LNCaP clone FGC (cell line): Measurements from ENCODE around the gene RALGPS1.

ENCODE experiments used
- DNase-seq: peaks from one replicate; pipeline ENCODE4 v3.0.0-alpha.2; 2011; ENCODE audit warnings: low read depth
- H3K4me3 ChIP-seq: 2 replicates; pipeline ENCODE4 v1.5.1; 2011; ENCODE audit warnings: mild to moderate bottlenecking, low read depth, low read length, control low read depth
- TF ChIP-seq, protein P1 (sequence below): IDR thresholded peaks from 2 replicates; pipeline ENCODE4 v1.5.1; 2012; ENCODE audit warnings: mild to moderate bottlenecking; ENCODE audit not compliant: control insufficient read depth, insufficient read depth; ENCODE audit errors: extremely low read depth

RALGPS1 gene

DNA sequence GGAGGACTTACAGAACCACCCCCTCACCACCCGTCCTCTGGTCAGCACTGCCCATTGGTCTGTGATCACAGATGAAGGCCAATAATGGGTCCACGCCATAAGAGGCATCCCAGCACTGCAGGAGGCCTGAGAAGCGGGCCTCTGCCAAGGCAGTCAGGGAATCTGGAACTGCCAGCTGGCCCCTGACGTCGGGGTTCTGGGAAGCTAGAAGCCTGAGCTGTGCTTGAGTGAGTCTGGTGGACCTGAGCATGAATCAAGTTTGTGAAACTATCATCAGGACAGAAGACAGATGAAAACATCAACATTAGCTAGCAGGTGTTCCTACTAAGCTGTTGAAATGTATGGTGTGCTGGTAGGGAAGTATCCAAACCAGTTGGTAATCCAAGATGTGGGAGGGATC lies 200.0 kb downstream of the RALGPS1 start:
- DNase-seq = no peak
- TF ChIP-seq, protein P1, sequence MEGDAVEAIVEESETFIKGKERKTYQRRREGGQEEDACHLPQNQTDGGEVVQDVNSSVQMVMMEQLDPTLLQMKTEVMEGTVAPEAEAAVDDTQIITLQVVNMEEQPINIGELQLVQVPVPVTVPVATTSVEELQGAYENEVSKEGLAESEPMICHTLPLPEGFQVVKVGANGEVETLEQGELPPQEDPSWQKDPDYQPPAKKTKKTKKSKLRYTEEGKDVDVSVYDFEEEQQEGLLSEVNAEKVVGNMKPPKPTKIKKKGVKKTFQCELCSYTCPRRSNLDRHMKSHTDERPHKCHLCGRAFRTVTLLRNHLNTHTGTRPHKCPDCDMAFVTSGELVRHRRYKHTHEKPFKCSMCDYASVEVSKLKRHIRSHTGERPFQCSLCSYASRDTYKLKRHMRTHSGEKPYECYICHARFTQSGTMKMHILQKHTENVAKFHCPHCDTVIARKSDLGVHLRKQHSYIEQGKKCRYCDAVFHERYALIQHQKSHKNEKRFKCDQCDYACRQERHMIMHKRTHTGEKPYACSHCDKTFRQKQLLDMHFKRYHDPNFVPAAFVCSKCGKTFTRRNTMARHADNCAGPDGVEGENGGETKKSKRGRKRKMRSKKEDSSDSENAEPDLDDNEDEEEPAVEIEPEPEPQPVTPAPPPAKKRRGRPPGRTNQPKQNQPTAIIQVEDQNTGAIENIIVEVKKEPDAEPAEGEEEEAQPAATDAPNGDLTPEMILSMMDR = no peak
- H3K4me3 ChIP-seq = no peak overlapping the region

DNA sequence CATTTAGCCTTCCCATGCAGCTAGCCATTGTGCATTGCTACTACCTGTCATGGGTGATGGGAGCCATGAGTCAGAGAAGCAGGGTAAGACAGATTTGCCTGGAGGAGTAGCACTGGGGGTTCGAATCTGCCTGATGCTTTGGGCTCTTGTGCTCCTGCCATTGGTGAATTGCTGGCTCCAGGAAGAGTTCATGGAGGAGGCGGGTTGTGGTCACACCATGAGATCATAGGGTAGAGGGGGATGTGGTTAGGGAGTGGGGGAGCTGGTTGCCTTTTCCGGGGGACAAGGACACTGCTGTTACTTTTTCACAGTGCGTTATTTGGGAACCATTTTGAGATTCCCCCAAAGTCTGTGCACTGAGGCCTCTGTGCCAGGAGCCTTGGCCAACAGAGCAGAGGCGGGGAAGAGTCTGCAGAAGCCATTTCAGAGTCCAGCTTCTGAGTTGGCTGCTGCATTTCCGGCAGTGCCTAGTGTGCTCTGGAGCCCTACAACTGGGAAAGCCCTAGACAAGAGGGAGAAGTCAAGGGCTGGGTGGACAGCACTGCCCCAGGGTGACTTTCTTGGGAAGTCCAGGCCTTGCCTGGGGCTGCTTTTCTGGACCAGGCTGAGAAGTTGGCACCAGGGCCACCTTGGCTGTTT lies 201.6 kb downstream of the RALGPS1 start:
- H3K4me3 ChIP-seq = no peak overlapping the region
- no peak for DNase-seq
- TF ChIP-seq, protein P1 = no peak

DNA sequence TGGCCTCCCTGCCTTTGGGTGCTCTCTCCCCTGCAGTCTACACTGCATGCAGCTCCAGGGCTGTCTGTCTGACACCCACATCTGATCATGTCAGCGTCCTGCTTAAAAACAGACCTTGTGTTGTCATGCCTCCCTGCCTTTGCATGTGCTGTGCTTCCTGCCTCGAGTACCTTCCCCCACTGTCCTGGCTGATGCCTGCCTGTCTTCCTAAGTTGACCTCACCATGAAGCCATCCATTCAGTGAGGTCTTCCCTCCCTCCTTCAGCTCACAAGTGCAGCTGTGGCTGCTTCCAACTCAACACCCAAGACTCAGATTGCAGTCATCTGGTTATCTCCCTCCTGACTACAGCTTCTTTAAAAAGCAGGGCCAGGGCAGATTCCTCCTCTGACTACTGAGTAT lies 202.4 kb downstream of the RALGPS1 start:
- TF ChIP-seq, protein P1 = no peak
- no peak for DNase-seq
- no peak overlapping the region for H3K4me3 ChIP-seq

DNA sequence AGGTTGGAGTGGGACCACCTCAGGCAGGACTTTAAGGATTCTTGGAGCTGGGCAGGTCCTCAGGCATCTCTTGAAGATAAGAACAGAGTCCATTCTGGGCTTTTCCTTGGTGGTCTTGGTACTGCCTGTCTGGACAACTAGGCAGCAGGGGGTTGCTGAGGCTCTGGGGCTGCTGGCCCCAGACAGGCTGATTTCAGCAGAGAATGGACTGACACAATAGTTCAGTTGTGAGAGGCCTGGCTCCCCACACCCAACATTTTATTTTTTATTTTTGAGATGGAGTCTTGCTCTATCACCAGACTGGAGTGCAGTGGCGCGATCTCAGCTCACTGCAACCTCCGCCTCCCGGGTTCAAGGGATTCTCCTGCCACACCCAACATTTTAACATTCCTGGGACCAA lies 203.2 kb downstream of the RALGPS1 start:
- TF ChIP-seq, protein P1 = no peak
- no peak for DNase-seq
- H3K4me3 ChIP-seq = no peak overlapping the region

DNA sequence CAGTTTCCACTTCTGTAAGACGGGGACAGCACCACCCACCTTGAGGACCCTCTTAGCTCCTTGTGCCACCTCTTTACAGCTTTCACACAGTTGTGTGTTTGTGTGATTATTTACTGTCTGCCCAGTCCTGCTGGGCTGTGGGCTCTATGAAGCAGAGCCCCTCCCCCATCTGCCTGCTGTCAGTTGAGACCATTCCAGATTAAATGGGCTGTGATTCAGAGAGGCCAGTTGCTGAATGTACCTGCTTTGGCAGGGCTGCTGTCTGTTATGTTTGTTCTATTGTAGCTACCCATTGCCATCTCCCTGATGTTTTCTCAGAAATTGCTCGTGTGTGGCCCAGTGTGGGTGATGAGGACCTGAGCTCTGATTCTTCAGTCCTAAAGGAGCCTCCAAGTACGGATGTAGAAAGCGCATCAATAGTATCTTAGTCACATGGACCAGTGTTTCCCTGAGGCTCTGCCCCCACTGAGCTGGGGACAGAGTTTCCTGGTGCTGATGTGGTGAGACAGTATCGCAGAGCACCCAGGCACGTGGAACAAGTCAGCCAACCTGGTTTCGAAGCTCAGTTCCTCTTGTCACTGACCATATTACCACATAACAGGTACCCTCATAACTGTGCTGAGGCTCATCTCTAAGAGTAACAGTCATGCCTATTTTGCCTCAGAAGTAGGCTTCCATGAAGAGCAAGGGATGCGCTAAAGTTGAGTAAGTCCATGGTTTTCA lies 204.2 kb downstream of the RALGPS1 start:
- H3K4me3 ChIP-seq = no peak overlapping the region
- TF ChIP-seq, protein P1 = no peak
- no peak for DNase-seq

DNA sequence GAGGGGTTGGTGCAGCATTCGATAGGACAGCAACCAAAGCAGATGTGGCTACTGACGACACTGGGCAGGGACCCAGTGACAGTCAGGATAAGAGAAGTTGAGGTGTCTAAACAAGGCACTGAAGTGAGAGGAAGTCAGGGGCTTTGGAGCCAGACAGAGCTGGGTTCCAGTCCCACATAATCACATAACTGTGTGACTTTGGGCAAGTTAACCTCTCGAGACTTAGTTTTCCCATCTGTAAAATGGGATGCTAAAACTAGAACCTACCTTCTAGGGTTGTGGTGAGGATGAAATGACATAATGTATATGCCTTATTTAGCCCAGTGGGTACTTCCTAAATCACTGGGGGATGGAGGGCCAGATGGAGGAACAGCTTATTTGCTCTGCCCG lies 204.7 kb downstream of the RALGPS1 start:
- TF ChIP-seq, protein P1 = no peak
- no peak overlapping the region for H3K4me3 ChIP-seq
- DNase-seq = no peak
